Stimulated activated naive CD8-positive, alpha-beta T cell treated with anti-CD3 and anti-CD28 coated beads, Interleukin-15, Interleukin-2, amounts not matched to agents 100 ng/mL and 50 ng/mL, for 24 hours (primary cell): ENCODE data around the gene TOM1.

Experiments
- H3K27ac Mint-ChIP-seq: one replicate; pipeline ENCODE4 v1.8.0; 2021; ENCODE audit warnings: mild to moderate bottlenecking, mixed read lengths
- H3K27me3 Mint-ChIP-seq: one replicate; pipeline ENCODE4 v1.8.0; 2021; ENCODE audit warnings: mixed read lengths
- H3K36me3 Mint-ChIP-seq: one replicate; pipeline ENCODE4 v1.8.0; 2021; ENCODE audit warnings: low read depth, mixed read lengths
- H3K4me1 Mint-ChIP-seq: one replicate; pipeline ENCODE4 v1.8.0; 2021; ENCODE audit warnings: low read depth, mixed read lengths
- H3K4me3 Mint-ChIP-seq: one replicate; pipeline ENCODE4 v1.8.0; 2021; ENCODE audit warnings: mild to moderate bottlenecking, mixed read lengths
- H3K9me3 Mint-ChIP-seq: one replicate; pipeline ENCODE4 v1.8.0; 2021; ENCODE audit warnings: mixed read lengths

The TOM1 gene

DNA sequence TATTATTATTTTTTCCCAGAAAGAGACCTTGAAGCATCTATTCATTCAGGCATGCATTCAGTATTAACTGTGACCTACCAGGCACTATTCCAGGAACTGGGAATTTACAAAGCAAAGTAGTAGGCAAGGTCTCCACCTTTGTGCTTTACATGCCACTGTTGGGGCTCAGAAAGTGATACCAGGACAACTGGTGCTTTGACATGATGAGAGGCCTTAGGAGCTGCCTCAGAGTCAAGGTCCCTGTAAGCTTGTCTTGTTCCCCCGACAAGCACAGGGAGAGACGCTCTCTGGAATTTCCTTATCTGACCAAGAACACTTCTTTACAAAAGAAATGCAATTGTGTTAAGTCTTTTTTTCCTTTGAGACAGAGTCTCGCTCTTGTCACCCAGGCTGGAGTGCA lies 78.9 kb downstream of the TOM1 start:
- no peak overlapping the region for H3K27ac Mint-ChIP-seq

GRCh38 chr22:35379146-35379993 lies 79.7 kb downstream of the TOM1 start:
- Mint-ChIP-seq H3K4me1 (peaks cover 26% of the 10 kb centered on the region), H3K9me3 (no peaks in the 10 kb centered on the region), H3K36me3 (no peaks in the 10 kb centered on the region), H3K27me3 (peaks cover 24% of the 10 kb centered on the region), H3K27ac (no peak overlapping the region), H3K4me3 (no peak overlapping the region)

More for the DNA sequence above, 78.9 kb downstream of the TOM1 start:
- Mint-ChIP-seq H3K27me3 (peaks cover 23% of the 10 kb centered on the region), H3K4me3 (no peak overlapping the region), H3K4me1 (peaks cover 26% of the 10 kb centered on the region), H3K9me3 (no peaks in the 10 kb centered on the region), H3K36me3 (no peaks in the 10 kb centered on the region)

DNA sequence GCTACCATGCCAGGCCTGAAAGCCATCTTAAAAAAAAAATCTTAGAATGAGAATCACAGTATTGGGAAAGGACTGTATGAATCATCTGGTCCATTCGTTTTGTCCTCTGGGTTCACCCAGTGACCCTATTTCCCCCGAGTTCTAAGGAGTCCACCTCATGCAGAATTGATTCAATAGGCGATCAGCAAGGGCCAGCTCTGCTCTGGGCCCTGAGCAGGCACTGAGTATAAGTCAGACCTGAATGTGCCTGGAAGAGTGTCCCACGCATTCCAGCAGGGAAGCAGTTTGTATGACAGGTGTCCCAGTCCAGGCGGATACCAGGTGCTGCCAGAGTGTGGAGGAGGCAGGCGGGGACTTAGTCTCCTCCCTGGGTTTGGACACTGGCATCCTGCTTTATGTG lies 80.3 kb downstream of the TOM1 start:
- Mint-ChIP-seq H3K4me1 (peaks cover 26% of the 10 kb centered on the region), H3K36me3 (no peaks in the 10 kb centered on the region), H3K9me3 (no peaks in the 10 kb centered on the region), H3K27me3 (peaks cover 24% of the 10 kb centered on the region), H3K27ac (no peak overlapping the region), H3K4me3 (no peak overlapping the region)

- peak within 1 kb of the TSS; percentile 58 for H3K27ac Mint-ChIP-seq
- peaks cover 26% of the 10 kb centered on the region for H3K4me1 Mint-ChIP-seq
- H3K36me3 Mint-ChIP-seq: no peaks in the 10 kb centered on the region
- no peaks in the 10 kb centered on the region for H3K9me3 Mint-ChIP-seq
- H3K4me3 Mint-ChIP-seq: peak within 1 kb of the TSS; percentile 62
- peaks cover 24% of the 10 kb centered on the region for H3K27me3 Mint-ChIP-seq
Observed at GRCh38 chr22:35380537-35381423, 81.1 kb downstream of the TOM1 start, which contains the start of gene HMOX1. HMOX1 (plus strand) TSS chr22:35381096; CDS start chr22:35381174, 78 bp downstream.

DNA sequence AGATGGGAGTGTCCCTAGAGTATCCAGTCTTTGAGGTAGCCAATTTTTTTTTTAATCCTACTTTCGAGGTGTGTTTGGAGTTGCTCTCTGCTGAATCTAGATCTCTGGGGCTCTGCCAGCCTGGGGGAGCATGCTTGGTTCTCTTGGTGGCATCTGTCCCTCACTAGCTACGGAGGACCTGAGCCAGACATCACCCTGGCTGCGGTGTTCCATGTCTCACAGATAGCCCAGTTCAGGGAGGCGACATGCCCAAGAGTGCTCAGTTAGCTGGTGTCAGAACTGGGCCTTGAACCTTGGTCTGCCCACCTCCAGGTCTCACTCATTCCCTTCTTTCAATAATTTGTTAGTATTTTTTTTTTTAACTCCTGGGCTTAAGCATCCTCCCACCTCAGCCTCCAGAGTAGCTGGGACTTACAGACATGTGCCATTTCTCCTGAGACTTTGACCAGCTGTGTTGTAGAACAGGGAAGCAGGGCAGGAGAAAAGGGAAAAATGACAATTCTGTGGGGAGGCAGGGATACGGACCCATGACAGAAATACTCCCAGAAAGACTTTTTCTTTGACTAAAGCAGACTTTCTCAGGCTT lies 81.8 kb downstream of the TOM1 start:
- Mint-ChIP-seq H3K36me3 (no peaks in the 10 kb centered on the region), H3K4me3 (peak overlapping the region; percentile 62), H3K4me1 (peaks cover 24% of the 10 kb centered on the region), H3K9me3 (no peaks in the 10 kb centered on the region), H3K27me3 (peaks cover 24% of the 10 kb centered on the region), H3K27ac (peak overlapping the region; percentile 58)

DNA sequence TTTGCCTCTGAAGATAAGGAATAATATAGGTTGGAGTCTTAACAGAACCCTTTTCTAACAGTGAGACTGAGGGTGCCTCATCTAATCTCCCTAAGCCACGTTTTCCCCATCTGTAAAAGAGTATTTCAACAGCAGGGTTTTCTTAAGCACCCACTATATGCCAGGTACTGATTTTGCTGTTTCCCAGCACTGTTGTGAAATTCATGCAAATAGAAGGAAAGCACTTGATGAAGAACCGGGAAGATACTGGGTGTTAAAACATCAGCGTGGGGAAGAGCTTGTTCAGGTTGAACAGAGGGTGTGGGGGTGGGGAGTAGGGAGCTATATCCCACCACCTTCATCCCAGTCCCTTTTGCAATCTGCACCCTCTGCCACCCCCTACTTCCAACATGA lies 84.0 kb downstream of the TOM1 start:
- Mint-ChIP-seq H3K9me3 (no peaks in the 10 kb centered on the region), H3K27ac (no peak overlapping the region), H3K36me3 (no peaks in the 10 kb centered on the region), H3K4me3 (no peak overlapping the region), H3K4me1 (peaks cover 12% of the 10 kb centered on the region), H3K27me3 (peaks cover 24% of the 10 kb centered on the region)

DNA sequence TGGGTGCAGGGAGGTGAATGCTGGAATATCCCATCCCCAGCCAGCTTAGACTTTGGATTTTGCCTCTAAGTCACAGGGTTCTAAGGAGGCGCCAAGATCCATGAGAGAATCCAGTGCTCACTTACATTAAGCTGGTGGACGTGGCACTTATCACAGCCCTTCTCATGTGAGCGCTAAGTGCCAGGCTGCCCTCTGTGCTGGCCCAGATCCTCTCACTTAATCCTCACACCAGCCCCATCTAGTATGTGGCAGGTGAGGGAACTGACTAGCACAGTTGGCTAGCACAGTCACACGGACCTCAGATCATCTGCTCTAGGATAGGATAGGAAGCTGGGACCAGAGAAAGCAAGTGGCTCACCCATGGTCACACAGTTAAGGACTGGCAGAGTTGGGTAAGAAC lies 84.8 kb downstream of the TOM1 start:
- peaks cover 12% of the 10 kb centered on the region for H3K4me1 Mint-ChIP-seq
- no peak overlapping the region for H3K4me3 Mint-ChIP-seq
- H3K9me3 Mint-ChIP-seq: no peaks in the 10 kb centered on the region
- peaks cover 24% of the 10 kb centered on the region for H3K27me3 Mint-ChIP-seq
- no peaks in the 10 kb centered on the region for H3K36me3 Mint-ChIP-seq
- no peak overlapping the region for H3K27ac Mint-ChIP-seq

DNA sequence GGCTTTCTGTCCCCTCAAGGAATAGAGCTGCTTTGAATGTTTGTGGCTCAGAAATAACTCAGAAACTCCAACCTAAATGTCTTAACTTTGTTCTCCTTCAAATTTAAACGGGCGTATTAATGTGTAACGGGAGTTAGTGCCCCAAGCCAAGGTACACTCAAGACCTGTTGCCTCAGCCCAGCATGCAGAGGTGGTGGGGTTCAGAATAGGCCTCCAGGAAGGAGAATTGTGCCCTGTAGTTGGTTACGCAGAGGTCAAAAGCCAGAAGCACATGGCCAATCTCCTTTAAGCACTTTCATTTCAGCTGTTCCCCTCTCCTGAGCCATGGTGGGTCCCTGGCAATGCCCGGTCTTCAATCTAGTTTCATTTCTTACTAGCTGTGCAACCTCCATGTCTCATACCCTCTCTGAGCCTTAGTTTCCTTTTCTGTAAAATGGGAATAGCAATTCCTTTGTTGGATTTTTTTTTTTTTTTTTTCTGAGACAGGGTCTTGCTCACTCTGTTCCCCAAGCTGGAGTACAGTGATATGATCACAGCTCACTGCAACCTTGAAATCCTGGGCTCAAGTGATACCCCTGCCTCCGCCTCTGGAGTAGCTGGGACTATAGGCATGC lies 85.4 kb downstream of the TOM1 start:
- Mint-ChIP-seq H3K27ac (no peak overlapping the region), H3K4me1 (peaks cover 12% of the 10 kb centered on the region), H3K9me3 (no peaks in the 10 kb centered on the region), H3K4me3 (no peak overlapping the region), H3K36me3 (no peaks in the 10 kb centered on the region), H3K27me3 (peaks cover 27% of the 10 kb centered on the region)

DNA sequence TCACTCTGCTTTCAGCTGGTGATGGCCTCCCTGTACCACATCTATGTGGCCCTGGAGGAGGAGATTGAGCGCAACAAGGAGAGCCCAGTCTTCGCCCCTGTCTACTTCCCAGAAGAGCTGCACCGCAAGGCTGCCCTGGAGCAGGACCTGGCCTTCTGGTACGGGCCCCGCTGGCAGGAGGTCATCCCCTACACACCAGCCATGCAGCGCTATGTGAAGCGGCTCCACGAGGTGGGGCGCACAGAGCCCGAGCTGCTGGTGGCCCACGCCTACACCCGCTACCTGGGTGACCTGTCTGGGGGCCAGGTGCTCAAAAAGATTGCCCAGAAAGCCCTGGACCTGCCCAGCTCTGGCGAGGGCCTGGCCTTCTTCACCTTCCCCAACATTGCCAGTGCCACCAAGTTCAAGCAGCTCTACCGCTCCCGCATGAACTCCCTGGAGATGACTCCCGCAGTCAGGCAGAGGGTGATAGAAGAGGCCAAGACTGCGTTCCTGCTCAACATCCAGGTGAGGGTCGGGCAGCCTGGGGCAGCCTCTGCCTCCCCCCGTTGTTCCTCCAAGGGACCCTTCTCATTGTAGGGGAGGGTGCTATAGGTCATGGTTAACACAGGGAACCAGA lies 87.1 kb downstream of the TOM1 start:
- no peak overlapping the region for H3K4me3 Mint-ChIP-seq
- no peaks in the 10 kb centered on the region for H3K9me3 Mint-ChIP-seq
- peaks cover 15% of the 10 kb centered on the region for H3K27me3 Mint-ChIP-seq

GRCh38 chr22:35390933-35391332 lies 91.2 kb downstream of the TOM1 start:
- Mint-ChIP-seq H3K4me1 (peaks cover 3% of the 10 kb centered on the region), H3K9me3 (no peaks in the 10 kb centered on the region), H3K27ac (no peak overlapping the region), H3K27me3 (peaks cover 3% of the 10 kb centered on the region), H3K4me3 (no peak overlapping the region), H3K36me3 (no peaks in the 10 kb centered on the region)

More for the DNA sequence above, 87.1 kb downstream of the TOM1 start:
- H3K4me1 Mint-ChIP-seq: peaks cover under 1% of the 10 kb centered on the region
- no peaks in the 10 kb centered on the region for H3K36me3 Mint-ChIP-seq
- H3K27ac Mint-ChIP-seq: no peak overlapping the region

- Mint-ChIP-seq H3K9me3 (no peaks in the 10 kb centered on the region), H3K36me3 (no peaks in the 10 kb centered on the region), H3K27me3 (peaks cover 3% of the 10 kb centered on the region), H3K4me3 (no peak overlapping the region), H3K27ac (no peak overlapping the region), H3K4me1 (peaks cover 3% of the 10 kb centered on the region)
Observed at GRCh38 chr22:35392357-35392756, 92.7 kb downstream of the TOM1 start.

GRCh38 chr22:35393116-35394010 lies 93.7 kb downstream of the TOM1 start:
- H3K4me3 Mint-ChIP-seq: no peak overlapping the region
- no peak overlapping the region for H3K27ac Mint-ChIP-seq
- H3K27me3 Mint-ChIP-seq: peaks cover 3% of the 10 kb centered on the region
- H3K36me3 Mint-ChIP-seq: no peaks in the 10 kb centered on the region
- peaks cover 3% of the 10 kb centered on the region for H3K4me1 Mint-ChIP-seq
- H3K9me3 Mint-ChIP-seq: no peaks in the 10 kb centered on the region

- Mint-ChIP-seq H3K9me3 (no peaks in the 10 kb centered on the region), H3K27me3 (peaks cover 3% of the 10 kb centered on the region), H3K36me3 (no peaks in the 10 kb centered on the region), H3K27ac (no peak overlapping the region), H3K4me3 (no peak overlapping the region), H3K4me1 (peaks cover 3% of the 10 kb centered on the region)
Observed at GRCh38 chr22:35394011-35394312, 94.3 kb downstream of the TOM1 start.
